Nephron progenitor cell (in vitro differentiated cells): ENCODE measurements around the gene SEC14L3.

ENCODE experiments used
- DNase-seq: peaks from one replicate; pipeline ENCODE4 v3.0.0; 2021
- H3K27ac Mint-ChIP-seq: 2 replicates; pipeline ENCODE4 v1.8.0; 2021; ENCODE audit warnings: mild to moderate bottlenecking, moderate library complexity, mixed read lengths
- H3K27me3 Mint-ChIP-seq: 2 replicates; pipeline ENCODE4 v1.8.0; 2021; ENCODE audit warnings: mild to moderate bottlenecking, low read depth, mixed read lengths; ENCODE audit not compliant: poor library complexity
- H3K36me3 Mint-ChIP-seq: 2 replicates; pipeline ENCODE4 v1.8.0; 2021; ENCODE audit warnings: low read depth, mixed read lengths
- H3K4me1 Mint-ChIP-seq: 2 replicates; pipeline ENCODE4 v1.8.0; 2021; ENCODE audit warnings: mixed read lengths
- H3K4me3 Mint-ChIP-seq: 2 replicates; pipeline ENCODE4 v1.8.0; 2021; ENCODE audit warnings: mild to moderate bottlenecking, moderate library complexity, mixed read lengths
- H3K9me3 Mint-ChIP-seq: 2 replicates; pipeline ENCODE4 v1.8.0; 2021; ENCODE audit warnings: mild to moderate bottlenecking, moderate library complexity, mixed read lengths
- TF ChIP-seq, protein P1 (sequence below): fragments of 200-600 bp; sonication (generic); IDR thresholded peaks from 2 replicates; pipeline ENCODE4 v1.5.0; 2021; ENCODE audit warnings: antibody characterized with exemption

SEC14L3 gene

DNA sequence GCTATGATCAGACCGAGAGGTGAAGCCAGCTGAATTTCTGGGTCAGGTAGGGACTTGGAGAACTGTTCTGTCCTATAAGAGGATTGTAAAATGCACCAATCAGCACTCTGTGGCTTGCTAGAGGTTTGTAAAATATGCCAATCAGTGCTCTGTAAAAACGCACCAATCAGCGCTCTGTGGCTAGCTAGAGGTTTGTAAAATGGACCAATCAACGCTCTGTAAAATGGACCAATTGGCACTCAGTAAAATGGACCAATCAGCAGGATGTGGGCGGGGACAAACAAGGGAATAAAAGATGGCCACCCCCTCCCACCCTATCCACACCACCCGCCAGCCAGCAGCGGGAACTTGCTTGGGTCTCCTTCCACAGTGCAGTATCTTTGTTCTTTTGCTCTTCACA is 40.1 kb upstream of the SEC14L3 start:
- Mint-ChIP-seq H3K4me3 (no peak overlapping the region), H3K27me3 (peaks cover 7% of the 10 kb centered on the region), H3K27ac (no peak overlapping the region), H3K36me3 (no peaks in the 10 kb centered on the region), H3K9me3 (peaks cover 13% of the 10 kb centered on the region), H3K4me1 (peaks cover 11% of the 10 kb centered on the region)
- no peak for DNase-seq
- TF ChIP-seq, protein P1, sequence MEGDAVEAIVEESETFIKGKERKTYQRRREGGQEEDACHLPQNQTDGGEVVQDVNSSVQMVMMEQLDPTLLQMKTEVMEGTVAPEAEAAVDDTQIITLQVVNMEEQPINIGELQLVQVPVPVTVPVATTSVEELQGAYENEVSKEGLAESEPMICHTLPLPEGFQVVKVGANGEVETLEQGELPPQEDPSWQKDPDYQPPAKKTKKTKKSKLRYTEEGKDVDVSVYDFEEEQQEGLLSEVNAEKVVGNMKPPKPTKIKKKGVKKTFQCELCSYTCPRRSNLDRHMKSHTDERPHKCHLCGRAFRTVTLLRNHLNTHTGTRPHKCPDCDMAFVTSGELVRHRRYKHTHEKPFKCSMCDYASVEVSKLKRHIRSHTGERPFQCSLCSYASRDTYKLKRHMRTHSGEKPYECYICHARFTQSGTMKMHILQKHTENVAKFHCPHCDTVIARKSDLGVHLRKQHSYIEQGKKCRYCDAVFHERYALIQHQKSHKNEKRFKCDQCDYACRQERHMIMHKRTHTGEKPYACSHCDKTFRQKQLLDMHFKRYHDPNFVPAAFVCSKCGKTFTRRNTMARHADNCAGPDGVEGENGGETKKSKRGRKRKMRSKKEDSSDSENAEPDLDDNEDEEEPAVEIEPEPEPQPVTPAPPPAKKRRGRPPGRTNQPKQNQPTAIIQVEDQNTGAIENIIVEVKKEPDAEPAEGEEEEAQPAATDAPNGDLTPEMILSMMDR = no peak

DNA sequence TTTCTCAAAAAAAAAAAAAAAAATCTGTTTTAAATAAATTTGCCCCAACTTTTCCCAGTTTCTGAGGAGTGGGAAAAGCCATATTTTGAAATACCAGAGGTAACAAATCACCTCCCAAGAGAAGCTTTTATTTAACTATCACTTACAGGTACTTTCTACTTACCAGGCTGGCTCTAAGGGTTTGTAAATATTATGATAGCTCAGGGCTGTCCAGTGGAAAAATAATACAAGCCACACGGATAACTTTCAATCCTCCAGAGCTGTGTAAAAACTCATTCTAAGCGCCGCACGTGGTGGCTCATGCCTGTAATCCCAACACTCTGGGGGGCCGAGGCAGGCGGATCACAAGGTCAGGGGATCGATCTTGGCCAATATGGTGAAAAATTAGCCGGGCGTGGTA is 39.3 kb upstream of the SEC14L3 start:
- Mint-ChIP-seq H3K27ac (no peak overlapping the region), H3K4me1 (peaks cover 4% of the 10 kb centered on the region), H3K4me3 (no peak overlapping the region), H3K36me3 (no peaks in the 10 kb centered on the region), H3K9me3 (peaks cover 10% of the 10 kb centered on the region), H3K27me3 (peaks cover 11% of the 10 kb centered on the region)
- DNase-seq = no peak
- TF ChIP-seq, protein P1 = no peak

DNA sequence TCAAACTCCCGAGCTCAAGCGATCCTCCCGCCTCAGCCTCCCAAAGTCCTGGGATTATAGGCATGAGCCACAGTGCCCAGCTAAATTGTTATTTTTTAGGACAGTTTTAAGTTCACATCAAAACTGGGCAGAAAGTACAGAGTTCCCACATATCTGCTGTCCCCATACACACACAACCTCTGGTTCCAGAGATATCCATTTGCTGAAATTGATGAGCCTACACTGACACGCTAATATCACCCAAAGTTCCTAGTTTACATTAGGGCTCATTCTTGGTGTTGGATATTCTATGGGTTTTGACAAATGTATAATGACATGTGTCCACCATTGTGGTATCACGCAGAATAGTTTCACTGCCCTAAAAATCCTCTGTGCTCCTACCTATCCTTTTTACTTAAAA is 36.4 kb upstream of the SEC14L3 start:
- no peak for DNase-seq
- H3K9me3 Mint-ChIP-seq = peaks cover 4% of the 10 kb centered on the region
- no peaks in the 10 kb centered on the region for H3K36me3 Mint-ChIP-seq
- H3K27me3 Mint-ChIP-seq = peaks cover 23% of the 10 kb centered on the region
- H3K27ac Mint-ChIP-seq = no peak overlapping the region
- TF ChIP-seq, protein P1 = no peak
- no peaks in the 10 kb centered on the region for H3K4me1 Mint-ChIP-seq
- H3K4me3 Mint-ChIP-seq = no peak overlapping the region

DNA sequence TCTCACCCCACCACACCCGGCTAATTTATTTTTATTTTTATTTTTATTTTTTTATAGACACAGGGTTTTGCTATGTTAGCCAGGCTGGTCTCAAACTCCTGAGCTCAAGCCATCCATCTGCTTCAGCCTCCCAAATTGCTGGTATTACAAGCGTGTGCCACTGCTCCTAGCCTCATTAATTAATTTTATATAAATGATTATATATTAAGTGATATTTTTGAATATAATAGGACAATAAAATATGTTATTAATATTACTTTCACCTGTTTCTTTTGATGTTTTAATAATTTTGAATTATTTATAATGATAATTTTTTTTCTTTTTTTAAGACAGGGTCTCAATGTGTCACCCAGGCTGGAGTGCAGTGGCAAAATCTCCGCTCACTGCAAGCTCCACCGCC is 35.9 kb upstream of the SEC14L3 start:
- no peaks in the 10 kb centered on the region for H3K4me1 Mint-ChIP-seq

DNA sequence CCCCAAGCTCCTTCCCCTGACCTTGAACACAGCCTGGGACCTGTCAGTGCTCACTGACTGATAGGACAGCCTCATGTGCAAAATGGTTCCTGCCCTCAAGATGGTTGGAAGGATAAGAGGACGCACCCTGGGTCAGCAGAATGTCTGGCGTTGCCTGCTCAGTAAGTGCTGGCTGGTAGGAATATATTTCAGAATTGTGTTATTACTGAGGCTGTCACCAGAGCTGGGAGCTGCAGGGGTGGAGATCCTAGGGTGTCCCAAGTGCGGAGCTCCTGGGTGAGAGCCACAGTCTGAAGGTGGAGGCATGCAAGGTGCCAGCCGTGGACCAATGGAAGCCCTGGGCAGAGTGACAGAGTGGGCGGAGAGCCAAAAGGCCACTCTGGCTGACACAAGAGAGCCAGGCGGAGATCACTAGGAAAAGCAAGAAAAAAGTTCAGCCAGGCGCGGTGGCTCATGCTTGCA is 34.7 kb upstream of the SEC14L3 start:
- H3K4me1 Mint-ChIP-seq = no peaks in the 10 kb centered on the region
- peaks cover 29% of the 10 kb centered on the region for H3K27me3 Mint-ChIP-seq
- no peak overlapping the region for H3K27ac Mint-ChIP-seq
- TF ChIP-seq, protein P1 = no peak
- no peaks in the 10 kb centered on the region for H3K36me3 Mint-ChIP-seq
- no peaks in the 10 kb centered on the region for H3K9me3 Mint-ChIP-seq
- DNase-seq = no peak
- no peak overlapping the region for H3K4me3 Mint-ChIP-seq

More for the DNA sequence above, 35.9 kb upstream of the SEC14L3 start:
- TF ChIP-seq, protein P1 = no peak
- no peak overlapping the region for H3K4me3 Mint-ChIP-seq
- no peaks in the 10 kb centered on the region for H3K36me3 Mint-ChIP-seq
- peaks cover 28% of the 10 kb centered on the region for H3K27me3 Mint-ChIP-seq
- peaks cover 3% of the 10 kb centered on the region for H3K9me3 Mint-ChIP-seq
- no peak for DNase-seq
- H3K27ac Mint-ChIP-seq = no peak overlapping the region

DNA sequence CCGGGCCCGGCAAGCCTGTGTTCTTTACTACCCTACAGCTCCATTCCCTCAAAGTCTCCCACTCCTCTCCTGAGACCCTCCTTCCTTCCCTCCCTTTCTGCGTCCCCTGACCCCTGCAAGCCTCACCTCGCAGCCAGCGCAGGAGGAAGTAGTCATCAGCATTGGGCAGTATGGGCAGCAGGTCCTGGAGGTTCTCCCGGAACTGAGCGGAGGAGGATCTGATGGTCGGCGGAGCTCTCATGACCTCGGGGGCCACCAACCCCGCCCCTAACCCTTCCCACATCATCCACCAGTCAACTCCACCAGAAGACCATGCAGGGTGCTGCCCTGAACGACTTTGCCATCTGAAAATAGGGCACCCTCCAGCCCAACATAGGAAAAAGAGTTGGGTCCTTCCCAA is 31.7 kb upstream of the SEC14L3 start:
- Mint-ChIP-seq H3K4me1 (no peaks in the 10 kb centered on the region), H3K4me3 (no peak overlapping the region), H3K9me3 (no peaks in the 10 kb centered on the region), H3K27me3 (peaks cover 37% of the 10 kb centered on the region), H3K36me3 (no peaks in the 10 kb centered on the region), H3K27ac (no peak overlapping the region)
- TF ChIP-seq, protein P1 = no peak
- no peak for DNase-seq
